Measurements from ENCODE around the gene TK2. TPM values are rescaled to one million over a fixed set of nuclear protein-coding genes. Genes with fewer than 3 reads are reported as not detected.
"Not testable (repeated sequence)": the region's sequence is repeated elsewhere in the genome, so short reads cannot be mapped to it uniquely, and the experiment has no call there.

TK2 gene
- total and polyA plus RNA-seq, 5 donors = 18.2 to 25.6 (median 24.4) TPM

GRCh38 chr16:66471264-66471663 is 78.7 kb downstream of the TK2 start:
- no peaks in the 10 kb centered on the region for H3K4me1 ChIP-seq (ENCODE audit: control insufficient read depth, insufficient read depth, low read length)
- intact Hi-C loops (cut with DNase I) = loop anchor here in 2 of 4 donors (10.0 kb wide), 1 partner anchor 134 kb away; the partner anchor contains the start of gene CMTM3 (in 2 of the 2)
- H3K4me3 ChIP-seq (ENCODE audit: low read length) = no peak overlapping the region
- H3K27ac ChIP-seq (ENCODE audit: low read length) = no peak overlapping the region
- H3K27me3 ChIP-seq (ENCODE audit: control insufficient read depth, insufficient read depth) = no peaks in the 10 kb centered on the region
- no peaks in the 10 kb centered on the region for H3K9me3 ChIP-seq (ENCODE audit: control insufficient read depth, low read length)
- ATAC-seq (no peak), DNase-seq (no peak)
- 95% methylated on average over 10 of the region's 10 CpGs for WGBS

DNA sequence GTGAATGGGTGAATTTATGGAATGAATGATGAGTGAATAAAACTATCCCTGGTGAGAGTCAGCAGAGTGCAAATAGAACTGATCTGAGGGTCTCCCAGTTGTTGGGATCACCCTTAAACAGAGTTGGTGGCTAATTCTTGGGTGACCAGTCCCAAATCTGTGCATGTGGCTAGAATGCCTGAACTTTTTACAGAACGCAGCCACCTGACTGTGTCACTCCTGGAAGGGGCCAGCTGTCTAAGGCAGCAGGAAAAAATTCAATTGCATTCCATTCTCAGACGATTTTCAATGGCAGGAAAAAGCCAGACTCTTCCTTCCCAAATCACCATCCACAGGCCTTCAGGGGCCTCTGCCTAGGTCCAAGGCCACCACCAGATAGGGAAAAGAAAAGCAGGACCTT is 79.4 kb downstream of the TK2 start:
- no peak overlapping the region for H3K4me3 ChIP-seq (ENCODE audit: low read length)
- intact Hi-C loops (cut with DNase I) = loop anchor here in 2 of 4 donors (10.0 kb wide), 1 partner anchor 134 kb away; the partner anchor contains the start of gene CMTM3 (in 2 of the 2)
- WGBS = 52% methylated on average over 2 of the region's 2 CpGs
- no peak for DNase-seq
- H3K9me3 ChIP-seq (ENCODE audit: control insufficient read depth, low read length) = no peaks in the 10 kb centered on the region
- no peaks in the 10 kb centered on the region for H3K27me3 ChIP-seq (ENCODE audit: control insufficient read depth, insufficient read depth)
- no peak overlapping the region for H3K27ac ChIP-seq (ENCODE audit: low read length)
- no peak for ATAC-seq
- H3K4me1 ChIP-seq (ENCODE audit: control insufficient read depth, insufficient read depth, low read length) = no peaks in the 10 kb centered on the region

DNA sequence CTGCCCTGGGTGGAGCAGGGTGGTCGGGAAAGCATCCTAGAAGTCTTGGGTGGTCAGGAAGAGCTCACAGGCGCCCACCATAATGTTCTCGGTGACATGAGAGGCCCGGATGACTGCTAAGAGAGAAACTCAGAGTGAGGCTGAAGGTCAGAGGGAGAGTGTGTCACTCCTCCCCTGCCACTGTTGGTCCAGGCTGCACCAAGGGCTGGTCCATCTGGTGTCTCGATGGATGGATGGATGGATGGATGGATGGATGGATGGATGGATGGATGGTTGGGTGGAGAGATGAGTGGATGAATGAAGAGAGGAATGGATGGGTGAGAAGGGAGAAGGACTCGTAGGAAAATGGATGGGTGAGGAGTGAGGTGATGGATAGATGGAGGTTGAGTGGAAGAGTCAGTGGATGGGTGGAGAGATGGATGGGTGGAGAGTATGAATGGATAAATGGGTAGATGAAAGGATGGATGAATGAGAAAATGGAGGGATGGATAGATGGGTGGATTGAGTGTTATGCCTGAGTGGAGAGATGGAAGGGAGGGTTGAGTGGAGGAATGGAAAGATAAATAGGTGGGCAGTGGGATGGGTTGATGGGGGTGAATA is 79.9 kb downstream of the TK2 start:
- H3K9me3 ChIP-seq (ENCODE audit: control insufficient read depth, low read length) = no peaks in the 10 kb centered on the region
- ATAC-seq = no peak
- DNase-seq = no peak
- H3K4me3 ChIP-seq (ENCODE audit: low read length) = no peak overlapping the region
- no peaks in the 10 kb centered on the region for H3K4me1 ChIP-seq (ENCODE audit: control insufficient read depth, insufficient read depth, low read length)
- H3K27ac ChIP-seq (ENCODE audit: low read length) = no peak overlapping the region
- H3K27me3 ChIP-seq (ENCODE audit: control insufficient read depth, insufficient read depth) = no peaks in the 10 kb centered on the region
- intact Hi-C loops (cut with DNase I) = loop anchor here in 2 of 4 donors (10.0 kb wide), 1 partner anchor 135 kb away; the partner anchor contains the start of gene CMTM3 (in 2 of the 2)
- 96% methylated on average over 6 of the region's 6 CpGs for WGBS

- intact Hi-C loops (cut with DNase I) = no loop called here
- H3K27ac ChIP-seq (ENCODE audit: low read length) = no peak overlapping the region
- WGBS = 95% methylated on average over 26 of the region's 26 CpGs
- H3K9me3 ChIP-seq (ENCODE audit: control insufficient read depth, low read length) = no peaks in the 10 kb centered on the region
- H3K4me3 ChIP-seq (ENCODE audit: low read length) = no peak overlapping the region
- DNase-seq (no peak), ATAC-seq (peak in 1 of 2 donors; percentile 22)
- no peaks in the 10 kb centered on the region for H3K4me1 ChIP-seq (ENCODE audit: control insufficient read depth, insufficient read depth, low read length)
- no peaks in the 10 kb centered on the region for H3K27me3 ChIP-seq (ENCODE audit: control insufficient read depth, insufficient read depth)
Measured at GRCh38 chr16:66469291-66469946, 80.5 kb downstream of the TK2 start.

DNA sequence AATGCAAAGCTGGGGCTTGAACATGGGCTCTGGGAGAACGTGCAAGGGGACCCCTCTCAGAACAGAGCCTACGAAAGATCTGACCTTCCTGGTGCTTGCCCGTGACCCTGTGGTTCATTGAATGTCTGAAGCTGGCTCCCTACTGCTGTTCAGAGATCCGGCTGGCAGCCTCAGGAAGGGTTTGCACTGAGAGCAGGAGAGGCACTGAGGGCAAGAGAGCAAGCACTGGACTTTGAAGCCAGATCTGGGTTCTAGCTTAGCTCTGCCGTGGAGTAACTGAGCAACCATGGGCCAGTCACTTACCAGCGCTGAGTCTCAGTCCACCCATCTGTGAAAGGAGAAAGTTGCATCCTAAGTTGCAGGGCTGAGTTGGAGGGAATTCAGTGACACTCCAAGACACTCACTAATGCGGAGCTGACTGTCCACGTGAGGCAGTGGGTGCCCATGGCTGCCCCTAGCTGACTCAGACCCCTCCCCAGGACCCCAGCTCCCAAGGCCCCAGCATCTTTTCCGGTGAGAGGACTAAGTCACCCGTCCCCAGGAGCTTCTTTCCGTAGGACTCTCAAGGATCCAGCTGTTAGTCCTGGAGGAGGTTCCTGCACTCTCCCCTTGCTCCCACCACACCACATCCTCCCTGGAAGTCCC is 81.5 kb downstream of the TK2 start:
- ATAC-seq = no peak
- Histone ChIP-seq H3K27ac (ENCODE audit: low read length) (no peak overlapping the region), H3K4me1 (ENCODE audit: control insufficient read depth, insufficient read depth, low read length) (no peaks in the 10 kb centered on the region), H3K9me3 (ENCODE audit: control insufficient read depth, low read length) (no peaks in the 10 kb centered on the region), H3K4me3 (ENCODE audit: low read length) (no peak overlapping the region), H3K27me3 (ENCODE audit: control insufficient read depth, insufficient read depth) (no peaks in the 10 kb centered on the region)
- intact Hi-C loops (cut with DNase I) = no loop called here
- 89% methylated on average over 11 of the region's 11 CpGs for WGBS
- no peak for DNase-seq

DNA sequence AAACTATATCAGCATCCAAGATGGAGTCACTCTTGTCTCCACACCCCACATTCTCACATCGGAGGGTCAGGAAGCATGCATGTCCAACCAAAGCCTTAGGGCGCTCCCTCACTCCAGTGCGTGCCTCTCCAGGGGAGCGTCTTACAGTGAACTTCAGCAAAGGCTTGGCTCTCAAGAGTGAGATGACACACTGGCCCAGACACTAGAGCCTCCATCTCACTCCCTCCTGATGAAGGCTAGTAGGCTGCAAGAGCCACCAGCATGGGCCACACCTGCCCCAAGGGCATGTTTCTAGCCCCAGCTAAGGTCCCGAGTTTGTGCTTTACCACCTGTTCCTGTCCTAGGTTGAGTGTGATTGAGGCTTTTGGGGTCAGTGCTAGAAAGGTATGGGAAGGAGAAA is 82.3 kb downstream of the TK2 start:
- Histone ChIP-seq H3K27ac (ENCODE audit: low read length) (no peak overlapping the region), H3K4me1 (ENCODE audit: control insufficient read depth, insufficient read depth, low read length) (no peaks in the 10 kb centered on the region), H3K9me3 (ENCODE audit: control insufficient read depth, low read length) (no peaks in the 10 kb centered on the region), H3K27me3 (ENCODE audit: control insufficient read depth, insufficient read depth) (no peaks in the 10 kb centered on the region), H3K4me3 (ENCODE audit: low read length) (no peak overlapping the region)
- intact Hi-C loops (cut with DNase I) = no loop called here
- ATAC-seq (no peak), DNase-seq (no peak)
- WGBS = 94% methylated on average over 5 of the region's 5 CpGs

DNA sequence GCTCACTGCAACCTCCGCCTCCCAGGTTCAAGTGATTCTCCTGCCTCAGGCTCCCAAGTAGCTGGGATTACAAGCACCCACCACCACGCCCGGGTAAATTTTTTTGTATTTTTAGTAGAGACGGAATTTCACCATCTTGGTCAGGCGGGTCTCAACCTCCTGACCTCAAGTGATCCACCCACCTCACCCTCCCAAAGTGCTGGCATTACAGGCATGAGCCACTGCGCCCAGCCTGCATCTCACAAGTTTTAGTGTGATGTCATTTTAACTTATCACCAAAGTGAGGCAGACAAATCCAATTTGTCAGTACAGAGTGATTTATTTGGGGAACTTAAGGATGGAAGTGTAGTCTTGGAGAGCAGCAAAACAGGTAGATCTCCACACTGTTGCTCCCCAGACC is 83.3 kb downstream of the TK2 start:
- H3K27ac ChIP-seq (ENCODE audit: low read length); intact Hi-C loops (cut with DNase I); H3K4me1 ChIP-seq (ENCODE audit: control insufficient read depth, insufficient read depth, low read length); DNase-seq; H3K27me3 ChIP-seq (ENCODE audit: control insufficient read depth, insufficient read depth); H3K9me3 ChIP-seq (ENCODE audit: control insufficient read depth, low read length); H3K4me3 ChIP-seq (ENCODE audit: low read length); ATAC-seq: not testable (repeated sequence)
- 93% methylated on average over 6 of the region's 6 CpGs for WGBS

DNA sequence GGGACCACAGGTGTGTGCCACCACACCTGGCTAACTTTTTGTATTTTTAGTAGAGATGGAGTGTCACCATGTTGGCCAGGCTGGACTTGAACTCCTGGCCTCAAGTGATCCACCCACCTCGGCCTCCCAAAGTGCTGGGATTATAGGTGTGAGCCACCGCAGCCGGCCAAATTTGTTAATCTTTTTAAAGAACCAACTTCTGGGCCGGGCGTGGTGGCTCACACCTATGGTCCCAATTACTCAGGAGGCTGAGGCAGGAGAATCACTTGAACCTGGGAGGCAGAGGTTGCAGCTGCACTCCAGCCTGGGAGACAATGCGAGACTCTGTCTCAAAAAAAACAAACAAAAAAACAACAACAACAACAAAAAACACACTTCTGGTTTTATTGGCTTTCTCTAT is 84.0 kb downstream of the TK2 start:
- H3K4me3 ChIP-seq (ENCODE audit: low read length); H3K9me3 ChIP-seq (ENCODE audit: control insufficient read depth, low read length); H3K27me3 ChIP-seq (ENCODE audit: control insufficient read depth, insufficient read depth); H3K27ac ChIP-seq (ENCODE audit: low read length); H3K4me1 ChIP-seq (ENCODE audit: control insufficient read depth, insufficient read depth, low read length); intact Hi-C loops (cut with DNase I); DNase-seq; ATAC-seq: not testable (repeated sequence)
- 95% methylated on average over 6 of the region's 6 CpGs for WGBS

GRCh38 chr16:66462912-66463311 is 87.0 kb downstream of the TK2 start:
- DNase-seq = no peak
- no peaks in the 10 kb centered on the region for H3K9me3 ChIP-seq (ENCODE audit: control insufficient read depth, low read length)
- 71% methylated on average over 1 of the region's 1 CpG for WGBS
- no peaks in the 10 kb centered on the region for H3K27me3 ChIP-seq (ENCODE audit: control insufficient read depth, insufficient read depth)
- no peak for ATAC-seq
- intact Hi-C loops (cut with DNase I) = no loop called here
- no peaks in the 10 kb centered on the region for H3K4me1 ChIP-seq (ENCODE audit: control insufficient read depth, insufficient read depth, low read length)
- no peak overlapping the region for H3K4me3 ChIP-seq (ENCODE audit: low read length)
- no peak overlapping the region for H3K27ac ChIP-seq (ENCODE audit: low read length)

DNA sequence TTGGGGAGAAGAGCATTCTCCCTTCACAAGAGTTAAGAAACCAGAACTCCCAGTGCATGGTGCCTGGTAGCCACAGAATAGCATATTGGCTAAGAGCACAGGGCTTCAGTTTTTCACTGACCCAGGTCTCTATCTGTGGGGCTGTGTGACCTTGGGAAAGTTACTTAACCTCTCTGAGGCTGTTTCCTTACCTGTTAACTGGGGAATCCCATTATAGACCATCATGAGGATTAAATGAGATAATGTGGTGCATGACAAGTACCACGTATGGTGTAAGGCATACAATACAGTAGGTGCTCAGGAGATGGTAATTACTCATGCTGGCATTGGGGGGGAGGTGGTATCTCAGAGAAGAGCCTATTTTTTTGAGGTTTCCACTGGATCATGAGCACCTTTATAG is 89.2 kb downstream of the TK2 start:
- intact Hi-C loops (cut with DNase I) = no loop called here
- H3K27ac ChIP-seq (ENCODE audit: low read length) = no peak overlapping the region
- no peaks in the 10 kb centered on the region for H3K9me3 ChIP-seq (ENCODE audit: control insufficient read depth, low read length)
- H3K4me1 ChIP-seq (ENCODE audit: control insufficient read depth, insufficient read depth, low read length) = no peaks in the 10 kb centered on the region
- no peak overlapping the region for H3K4me3 ChIP-seq (ENCODE audit: low read length)
- no peaks in the 10 kb centered on the region for H3K27me3 ChIP-seq (ENCODE audit: control insufficient read depth, insufficient read depth)
- DNase-seq (no peak), ATAC-seq (no peak)
- 85% methylated on average over 1 of the region's 1 CpG for WGBS

DNA sequence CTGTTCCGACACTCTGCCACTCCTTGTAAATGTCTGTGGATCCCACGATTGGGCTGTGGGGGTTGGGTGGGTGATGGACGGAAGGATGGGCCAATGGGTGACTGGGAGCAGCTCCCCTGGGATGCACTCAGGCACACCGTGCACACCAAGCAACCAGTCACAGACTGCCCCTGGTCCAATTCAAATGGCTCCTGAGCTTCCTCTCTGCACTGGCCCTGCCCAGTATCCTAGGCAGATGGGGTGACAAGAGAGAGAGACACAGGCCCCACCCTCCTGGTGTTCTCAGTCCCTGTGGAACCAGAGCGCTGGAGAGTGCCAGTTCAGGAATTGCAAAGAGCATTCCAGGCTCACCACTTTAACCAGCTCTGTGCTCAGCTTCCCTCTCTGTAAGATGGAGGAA is 90.0 kb downstream of the TK2 start:
- H3K27ac ChIP-seq (ENCODE audit: low read length) = no peak overlapping the region
- DNase-seq (no peak), ATAC-seq (no peak)
- intact Hi-C loops (cut with DNase I) = no loop called here
- H3K4me3 ChIP-seq (ENCODE audit: low read length) = no peak overlapping the region
- no peaks in the 10 kb centered on the region for H3K9me3 ChIP-seq (ENCODE audit: control insufficient read depth, low read length)
- H3K4me1 ChIP-seq (ENCODE audit: control insufficient read depth, insufficient read depth, low read length) = no peaks in the 10 kb centered on the region
- WGBS = 47% methylated on average over 5 of the region's 5 CpGs
- H3K27me3 ChIP-seq (ENCODE audit: control insufficient read depth, insufficient read depth) = no peaks in the 10 kb centered on the region

All from right cardiac atrium (tissue), 5 donors.